Smooth muscle cell (in vitro differentiated cells): ENCODE measurements around the gene AFF1. TPM values are rescaled to one million over a fixed set of nuclear protein-coding genes. Genes with fewer than 3 reads are reported as not detected.

Experiments
- DNase-seq: peaks from one replicate; lab custom pipeline; 2025; ENCODE audit not compliant: unreplicated experiment; lab: John Stamatoyannopoulos, UW
- H2AFZ ChIP-seq: fragments of 200-600 bp; sonication (generic); 2 replicates; pipeline ENCODE4 v1.6.0; 2016; ENCODE audit warnings: antibody characterized with exemption, low read depth, mild to moderate bottlenecking
- H3F3A ChIP-seq: fragments of 200-600 bp; sonication (generic); 2 replicates; pipeline ENCODE4 v1.6.0; 2017; ENCODE audit warnings: antibody characterized with exemption, low read depth
- H3K27ac ChIP-seq: fragments of 200-600 bp; sonication (generic); 2 replicates; pipeline ENCODE4 v1.5.1; 2016; ENCODE audit warnings: low read depth, mild to moderate bottlenecking
- H3K27me3 ChIP-seq: fragments of 200-600 bp; sonication (generic); 2 replicates; pipeline ENCODE4 v1.6.1; 2016; ENCODE audit warnings: low read depth, mild to moderate bottlenecking
- H3K36me3 ChIP-seq: fragments of 200-600 bp; sonication (generic); 2 replicates; pipeline ENCODE4 v1.5.1; 2016; ENCODE audit warnings: low read depth
- H3K4me1 ChIP-seq: fragments of 200-600 bp; sonication (generic); 2 replicates; pipeline ENCODE4 v1.5.1; 2016; ENCODE audit warnings: low read depth
- H3K4me2 ChIP-seq: fragments of 200-600 bp; sonication (generic); 2 replicates; pipeline ENCODE4 v1.6.0; 2016; ENCODE audit warnings: mild to moderate bottlenecking
- H3K4me3 ChIP-seq: fragments of 200-600 bp; sonication (generic); 2 replicates; pipeline ENCODE4 v1.5.1; 2016; ENCODE audit warnings: mild to moderate bottlenecking
- H3K79me2 ChIP-seq: fragments of 200-600 bp; sonication (generic); 2 replicates; pipeline ENCODE4 v1.6.0; 2016; ENCODE audit warnings: low read depth, mild to moderate bottlenecking
- H3K9ac ChIP-seq: fragments of 200-600 bp; sonication (generic); 2 replicates; pipeline ENCODE4 v1.6.0; 2016; ENCODE audit warnings: low read depth
- H3K9me3 ChIP-seq: fragments of 200-600 bp; sonication (generic); replicated peaks from 2 replicates; pipeline ENCODE4 v1.5.1; 2016; ENCODE audit warnings: low read depth
- H4K20me1 ChIP-seq: fragments of 200-600 bp; sonication (generic); 2 replicates; pipeline ENCODE4 v1.6.0; 2016; ENCODE audit warnings: low read depth
- WGBS: methylation state at CpG from one replicate; pipeline ENCODE4 v1.1.7; 2016; ENCODE audit warnings: low lambda C conversion rate; 5-methylcytosine and 5-hydroxymethylcytosine counted together
- polyA plus RNA-seq: library from polyadenylated mRNA; unstranded; fragments of >200 nt; fragmentation: Nextera tagmentation; extraction: Ambion mirVana; gene quantifications from 2 replicates; pipeline ENCODE4 v1.2.1, GENCODE V29; 2016
- total RNA-seq: library from RNA; depleted of rRNA; stranded (reverse); fragments of >200 nt; gene quantifications from 2 replicates; pipeline ENCODE4 v1.2.3, GENCODE V29; 2014
- TF ChIP-seq, protein P1 (sequence below): fragments of 200-600 bp; sonication (generic); IDR thresholded peaks from 2 replicates; pipeline ENCODE4 v1.5.1; 2017; ENCODE audit warnings: borderline replicate concordance, mild to moderate bottlenecking, antibody characterized with exemption; ENCODE audit not compliant: insufficient read depth, poor library complexity, severe bottlenecking

AFF1 gene
- total and polyA plus RNA-seq, 2 experiments from 2014 or later: 6.6 to 17.7 TPM

DNA sequence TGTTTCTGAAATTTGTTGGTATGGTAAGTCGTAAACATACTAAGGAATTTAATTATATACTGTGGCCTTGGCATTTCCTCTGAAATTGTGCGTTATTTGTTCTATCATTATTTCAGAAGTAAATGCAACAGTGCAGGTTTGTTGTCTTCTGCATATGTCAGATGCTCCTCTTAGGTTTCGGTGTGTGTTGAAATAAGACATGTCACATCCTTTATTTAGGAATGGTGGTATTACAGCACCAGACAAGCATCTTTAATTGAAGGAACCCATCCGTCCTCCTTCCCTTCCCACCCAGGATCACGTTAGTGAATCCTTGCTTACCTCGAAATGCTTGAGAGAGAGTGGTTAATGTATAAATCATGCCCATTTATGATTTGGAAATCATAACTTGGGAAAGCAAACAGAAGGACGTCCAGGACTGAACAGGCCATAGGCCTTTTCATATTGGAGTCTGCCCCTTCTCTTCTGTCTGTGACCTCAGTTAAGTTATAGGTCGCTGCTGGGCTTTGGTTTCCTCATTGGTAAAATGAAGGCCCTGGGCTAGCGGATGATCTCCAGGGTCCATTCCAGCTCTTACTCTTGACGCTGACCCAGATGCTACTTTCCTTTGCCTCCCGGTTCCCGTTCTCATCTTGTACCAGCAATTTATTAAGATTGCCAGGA is 151.5 kb downstream of the AFF1 start:
- Histone ChIP-seq H3F3A (peaks cover 4% of the 10 kb centered on the region), H3K27ac (peak overlapping the region; percentile 60), H3K4me2 (no peak overlapping the region), H3K9ac (no peak overlapping the region), H3K4me3 (no peak overlapping the region), H2AFZ (no peak overlapping the region), H3K27me3 (no peaks in the 10 kb centered on the region), H3K4me1 (peaks cover 11% of the 10 kb centered on the region), H3K79me2 (peaks cover 18% of the 10 kb centered on the region), H3K36me3 (no peaks in the 10 kb centered on the region), H3K9me3 (no peaks in the 10 kb centered on the region), H4K20me1 (peaks cover 4% of the 10 kb centered on the region)
- WGBS: 98% methylated on average over 12 of the region's 12 CpGs
- no peak for DNase-seq
- TF ChIP-seq, protein P1, sequence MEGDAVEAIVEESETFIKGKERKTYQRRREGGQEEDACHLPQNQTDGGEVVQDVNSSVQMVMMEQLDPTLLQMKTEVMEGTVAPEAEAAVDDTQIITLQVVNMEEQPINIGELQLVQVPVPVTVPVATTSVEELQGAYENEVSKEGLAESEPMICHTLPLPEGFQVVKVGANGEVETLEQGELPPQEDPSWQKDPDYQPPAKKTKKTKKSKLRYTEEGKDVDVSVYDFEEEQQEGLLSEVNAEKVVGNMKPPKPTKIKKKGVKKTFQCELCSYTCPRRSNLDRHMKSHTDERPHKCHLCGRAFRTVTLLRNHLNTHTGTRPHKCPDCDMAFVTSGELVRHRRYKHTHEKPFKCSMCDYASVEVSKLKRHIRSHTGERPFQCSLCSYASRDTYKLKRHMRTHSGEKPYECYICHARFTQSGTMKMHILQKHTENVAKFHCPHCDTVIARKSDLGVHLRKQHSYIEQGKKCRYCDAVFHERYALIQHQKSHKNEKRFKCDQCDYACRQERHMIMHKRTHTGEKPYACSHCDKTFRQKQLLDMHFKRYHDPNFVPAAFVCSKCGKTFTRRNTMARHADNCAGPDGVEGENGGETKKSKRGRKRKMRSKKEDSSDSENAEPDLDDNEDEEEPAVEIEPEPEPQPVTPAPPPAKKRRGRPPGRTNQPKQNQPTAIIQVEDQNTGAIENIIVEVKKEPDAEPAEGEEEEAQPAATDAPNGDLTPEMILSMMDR: no peak

DNA sequence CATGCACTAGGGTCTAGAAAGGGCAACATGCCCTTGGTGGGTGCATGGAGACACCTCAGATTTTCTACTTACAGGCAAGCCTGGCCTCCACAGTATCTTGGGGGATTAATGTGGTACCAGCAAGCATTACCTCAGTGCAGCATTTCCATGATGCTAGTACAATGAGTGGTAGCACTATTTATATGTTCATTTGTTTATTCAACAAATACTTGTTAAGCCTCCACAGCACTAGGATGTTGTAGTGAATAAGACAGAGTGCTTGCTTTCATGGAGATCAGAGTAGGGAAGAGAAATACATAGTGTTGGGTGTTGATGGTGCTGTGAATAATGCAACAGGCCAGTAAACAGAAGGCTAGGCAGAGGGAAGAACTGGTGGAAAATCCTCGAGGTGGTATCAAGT is 152.2 kb downstream of the AFF1 start:
- 35% methylated on average over 1 of the region's 1 CpG for WGBS
- peaks cover 11% of the 10 kb centered on the region for H3K79me2 ChIP-seq
- DNase-seq: no peak

DNA sequence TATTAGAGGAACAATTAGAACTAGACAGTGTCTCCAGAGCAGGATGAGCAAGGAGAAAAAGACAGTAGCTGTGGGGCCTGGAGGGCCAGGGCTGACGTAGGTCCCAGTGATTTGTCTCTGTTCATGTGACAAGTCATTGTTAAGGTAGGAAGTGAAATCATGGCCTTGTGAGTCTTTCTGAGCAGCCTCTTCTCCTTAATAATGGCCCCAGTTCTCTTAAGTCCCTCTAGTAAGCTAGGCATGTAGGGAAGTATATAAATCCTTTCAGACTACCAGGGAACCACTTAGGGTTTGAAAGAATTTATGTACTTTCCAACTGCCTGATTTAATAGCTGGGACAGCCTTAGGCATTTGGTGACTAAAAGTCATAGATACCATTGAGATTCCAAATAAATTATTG is 152.6 kb downstream of the AFF1 start:
- Histone ChIP-seq H3K9ac (no peak overlapping the region), H3K4me2 (peak overlapping the region; percentile 57), H3K79me2 (peaks cover 8% of the 10 kb centered on the region), H4K20me1 (peaks cover 4% of the 10 kb centered on the region), H3K4me1 (peaks cover 11% of the 10 kb centered on the region), H3K27ac (peak overlapping the region; percentile 60), H2AFZ (no peak overlapping the region), H3F3A (peaks cover 4% of the 10 kb centered on the region), H3K36me3 (no peaks in the 10 kb centered on the region), H3K9me3 (no peaks in the 10 kb centered on the region), H3K27me3 (no peaks in the 10 kb centered on the region), H3K4me3 (no peak overlapping the region)
- 38% methylated on average over 1 of the region's 1 CpG for WGBS
- no peak for DNase-seq
- TF ChIP-seq, protein P1: no peak

More for the DNA sequence above, 152.2 kb downstream of the AFF1 start:
- Histone ChIP-seq H3K9ac (no peak overlapping the region), H3F3A (peaks cover 4% of the 10 kb centered on the region), H3K36me3 (no peaks in the 10 kb centered on the region), H3K27ac (peak overlapping the region; percentile 60), H3K4me3 (no peak overlapping the region), H3K4me1 (peaks cover 11% of the 10 kb centered on the region), H3K4me2 (peak overlapping the region; percentile 57), H2AFZ (no peak overlapping the region), H4K20me1 (peaks cover 4% of the 10 kb centered on the region), H3K27me3 (no peaks in the 10 kb centered on the region), H3K9me3 (no peaks in the 10 kb centered on the region)
- TF ChIP-seq, protein P1: no peak

DNA sequence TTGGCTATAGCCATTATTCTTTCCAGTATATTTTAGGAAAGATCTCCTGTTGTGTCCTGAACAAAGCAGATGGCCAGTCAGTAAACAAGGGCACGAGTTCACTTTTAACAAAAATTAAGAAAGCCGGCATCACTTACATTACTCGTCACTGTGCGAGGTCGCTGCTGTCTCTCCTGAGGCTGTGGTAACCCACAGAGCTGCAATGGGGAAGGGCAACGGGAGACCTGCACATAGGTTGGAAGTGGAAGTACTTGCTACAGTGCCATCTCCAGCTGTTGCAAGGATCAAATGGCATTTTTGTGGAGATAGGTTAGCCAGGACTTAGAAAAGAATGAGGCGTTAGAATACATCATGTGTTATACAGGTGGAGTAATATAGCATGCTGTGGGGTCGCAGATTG is 153.4 kb downstream of the AFF1 start:
- WGBS: 97% methylated on average over 8 of the region's 8 CpGs
- no peaks in the 10 kb centered on the region for H3K9me3 ChIP-seq
- H3K4me1 ChIP-seq: peaks cover 14% of the 10 kb centered on the region
- no peaks in the 10 kb centered on the region for H3K36me3 ChIP-seq
- peaks cover under 1% of the 10 kb centered on the region for H3K79me2 ChIP-seq
- H3F3A ChIP-seq: peaks cover 4% of the 10 kb centered on the region
- H3K9ac ChIP-seq: no peak overlapping the region
- H4K20me1 ChIP-seq: peaks cover 4% of the 10 kb centered on the region
- H3K4me3 ChIP-seq: no peak overlapping the region
- peak overlapping the region; percentile 60 for H3K27ac ChIP-seq
- no peak overlapping the region for H3K4me2 ChIP-seq
- no peaks in the 10 kb centered on the region for H3K27me3 ChIP-seq
- no peak overlapping the region for H2AFZ ChIP-seq
- TF ChIP-seq, protein P1: no peak
- DNase-seq: no peak
